Measurements from ENCODE around the gene FXN. TPM values are rescaled to one million over a fixed set of nuclear protein-coding genes. Genes with fewer than 3 reads are reported as not detected.

FXN gene
- polyA plus RNA-seq, 1 of the 3 experiments (the other 2 are of a cell fraction): 15.7 TPM

DNA sequence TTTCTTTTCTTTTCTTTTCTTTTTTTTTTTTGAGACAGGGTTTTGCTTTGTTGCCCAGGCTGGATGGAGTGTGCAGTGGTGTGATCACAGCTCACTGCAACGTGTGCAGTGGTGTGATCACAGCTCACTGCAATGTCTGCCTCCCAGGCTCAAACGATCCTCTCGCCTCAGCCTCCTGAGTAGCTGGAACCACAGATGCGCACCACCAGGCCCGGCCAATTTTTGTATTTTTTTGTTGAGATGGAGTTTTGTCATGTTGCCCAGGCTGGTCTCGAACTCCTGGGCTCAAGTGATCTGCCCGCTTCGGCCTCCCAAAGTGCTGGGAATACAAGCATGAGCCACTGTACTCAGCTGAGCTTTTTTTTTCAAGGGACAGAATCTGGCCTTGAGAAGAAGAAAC lies 101.8 kb downstream of the FXN start:
- H3F3A ChIP-seq (replicated peaks; ENCODE audit: insufficient read depth): no peaks in the 10 kb centered on the region
- DNase-seq: no peak
- TF ChIP-seq RAD21 (IDR thresholded peaks at IDR 0.05; ENCODE audit: low read length) (no peak), GABPA (IDR thresholded peaks at IDR 0.05; ENCODE audit: low read depth) (no peak), ELF1 (IDR thresholded peaks at IDR 0.05) (no peak), JUND (IDR thresholded peaks at IDR 0.05) (no peak), TCF12 (IDR thresholded peaks at IDR 0.05) (no peak)
- TF ChIP-seq, protein P1, sequence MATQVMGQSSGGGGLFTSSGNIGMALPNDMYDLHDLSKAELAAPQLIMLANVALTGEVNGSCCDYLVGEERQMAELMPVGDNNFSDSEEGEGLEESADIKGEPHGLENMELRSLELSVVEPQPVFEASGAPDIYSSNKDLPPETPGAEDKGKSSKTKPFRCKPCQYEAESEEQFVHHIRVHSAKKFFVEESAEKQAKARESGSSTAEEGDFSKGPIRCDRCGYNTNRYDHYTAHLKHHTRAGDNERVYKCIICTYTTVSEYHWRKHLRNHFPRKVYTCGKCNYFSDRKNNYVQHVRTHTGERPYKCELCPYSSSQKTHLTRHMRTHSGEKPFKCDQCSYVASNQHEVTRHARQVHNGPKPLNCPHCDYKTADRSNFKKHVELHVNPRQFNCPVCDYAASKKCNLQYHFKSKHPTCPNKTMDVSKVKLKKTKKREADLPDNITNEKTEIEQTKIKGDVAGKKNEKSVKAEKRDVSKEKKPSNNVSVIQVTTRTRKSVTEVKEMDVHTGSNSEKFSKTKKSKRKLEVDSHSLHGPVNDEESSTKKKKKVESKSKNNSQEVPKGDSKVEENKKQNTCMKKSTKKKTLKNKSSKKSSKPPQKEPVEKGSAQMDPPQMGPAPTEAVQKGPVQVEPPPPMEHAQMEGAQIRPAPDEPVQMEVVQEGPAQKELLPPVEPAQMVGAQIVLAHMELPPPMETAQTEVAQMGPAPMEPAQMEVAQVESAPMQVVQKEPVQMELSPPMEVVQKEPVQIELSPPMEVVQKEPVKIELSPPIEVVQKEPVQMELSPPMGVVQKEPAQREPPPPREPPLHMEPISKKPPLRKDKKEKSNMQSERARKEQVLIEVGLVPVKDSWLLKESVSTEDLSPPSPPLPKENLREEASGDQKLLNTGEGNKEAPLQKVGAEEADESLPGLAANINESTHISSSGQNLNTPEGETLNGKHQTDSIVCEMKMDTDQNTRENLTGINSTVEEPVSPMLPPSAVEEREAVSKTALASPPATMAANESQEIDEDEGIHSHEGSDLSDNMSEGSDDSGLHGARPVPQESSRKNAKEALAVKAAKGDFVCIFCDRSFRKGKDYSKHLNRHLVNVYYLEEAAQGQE (IDR thresholded peaks at IDR 0.05; ENCODE audit: low read depth, low read length): no peak
- TF ChIP-seq, protein P2, sequence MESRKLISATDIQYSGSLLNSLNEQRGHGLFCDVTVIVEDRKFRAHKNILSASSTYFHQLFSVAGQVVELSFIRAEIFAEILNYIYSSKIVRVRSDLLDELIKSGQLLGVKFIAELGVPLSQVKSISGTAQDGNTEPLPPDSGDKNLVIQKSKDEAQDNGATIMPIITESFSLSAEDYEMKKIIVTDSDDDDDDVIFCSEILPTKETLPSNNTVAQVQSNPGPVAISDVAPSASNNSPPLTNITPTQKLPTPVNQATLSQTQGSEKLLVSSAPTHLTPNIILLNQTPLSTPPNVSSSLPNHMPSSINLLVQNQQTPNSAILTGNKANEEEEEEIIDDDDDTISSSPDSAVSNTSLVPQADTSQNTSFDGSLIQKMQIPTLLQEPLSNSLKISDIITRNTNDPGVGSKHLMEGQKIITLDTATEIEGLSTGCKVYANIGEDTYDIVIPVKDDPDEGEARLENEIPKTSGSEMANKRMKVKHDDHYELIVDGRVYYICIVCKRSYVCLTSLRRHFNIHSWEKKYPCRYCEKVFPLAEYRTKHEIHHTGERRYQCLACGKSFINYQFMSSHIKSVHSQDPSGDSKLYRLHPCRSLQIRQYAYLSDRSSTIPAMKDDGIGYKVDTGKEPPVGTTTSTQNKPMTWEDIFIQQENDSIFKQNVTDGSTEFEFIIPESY (IDR thresholded peaks at IDR 0.05; ENCODE audit: borderline replicate concordance, low read depth): no peak
- no peak overlapping the region for H3K4me3 ChIP-seq (ENCODE audit: low read depth in 2 of 2, low read length in 1 of 2)
- no peaks in the 10 kb centered on the region for H3K9me3 ChIP-seq
- no peak overlapping the region for H2AFZ ChIP-seq (ENCODE audit: low read depth)
- H3K4me2 ChIP-seq: no peak overlapping the region
- H4K20me1 ChIP-seq (ENCODE audit: insufficient read depth): no peaks in the 10 kb centered on the region
- H3K4me1 ChIP-seq (ENCODE audit: control insufficient read depth in 1 of 2, insufficient read depth in 2 of 2, low read depth in 1 of 2, low read length in 1 of 2): no peaks in the 10 kb centered on the region; a peak in 1 of 4 replicates
- no peaks in the 10 kb centered on the region for H3K36me3 ChIP-seq (replicated peaks in 1 of 2; ENCODE audit: control insufficient read depth in 1 of 2, insufficient read depth in 2 of 2, low read length in 1 of 2)
- POLR2A ChIA-PET: no interaction called here
- 95% methylated on average over 8 of the region's 8 CpGs for WGBS (ENCODE audit: low lambda C conversion rate)
- H3K27ac ChIP-seq (ENCODE audit: low read depth in 2 of 2, low read length in 1 of 2): no peak overlapping the region
- no peaks in the 10 kb centered on the region for H3K9me2 ChIP-seq
- H3K27me3 ChIP-seq (ENCODE audit: insufficient read depth): no peaks in the 10 kb centered on the region
- CTCF ChIA-PET: interaction anchor here (2.2 kb wide), 1 partner anchor 15 kb away, joined by 6 read pairs; no protein-coding TSS in a partner anchor
- no peaks in the 10 kb centered on the region for H3K79me2 ChIP-seq (ENCODE audit: insufficient read depth)
- no peak overlapping the region for H3K9ac ChIP-seq

DNA sequence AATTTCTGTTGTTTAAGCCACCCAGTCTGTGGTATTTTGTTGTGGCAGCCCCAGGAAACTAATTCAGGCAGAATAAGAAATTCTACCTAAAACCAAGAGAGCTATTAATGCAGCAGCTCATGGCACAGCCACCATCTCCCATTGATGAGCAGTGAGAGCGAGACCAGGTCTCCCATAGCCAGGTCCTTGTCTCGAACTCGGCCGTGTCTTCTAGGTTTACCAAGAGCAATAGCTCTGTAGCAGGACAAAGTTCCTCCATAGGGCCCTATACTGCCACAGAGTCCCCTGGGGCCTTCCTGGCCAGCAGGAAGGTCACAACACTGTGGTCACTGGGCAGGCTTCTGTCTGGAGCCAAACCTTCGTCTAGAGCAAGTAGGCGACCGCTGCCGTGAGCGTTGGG lies 104.0 kb downstream of the FXN start:
- Histone ChIP-seq H3K4me3 (ENCODE audit: low read depth in 2 of 2, low read length in 1 of 2) (no peak overlapping the region), H3K4me2 (no peak overlapping the region), H3K4me1 (ENCODE audit: control insufficient read depth in 1 of 2, insufficient read depth in 2 of 2, low read depth in 1 of 2, low read length in 1 of 2) (peaks cover 0 to 5% of the 10 kb centered on the region in 2 experiments; a peak in 2 of 4 replicates), H3K9me3 (no peaks in the 10 kb centered on the region), H3K9me2 (no peaks in the 10 kb centered on the region), H3K79me2 (ENCODE audit: insufficient read depth) (no peaks in the 10 kb centered on the region), H3K27ac (ENCODE audit: low read depth in 2 of 2, low read length in 1 of 2) (no peak overlapping the region), H2AFZ (ENCODE audit: low read depth) (no peak overlapping the region), H3K9ac (no peak overlapping the region), H3F3A (replicated peaks; ENCODE audit: insufficient read depth) (no peaks in the 10 kb centered on the region), H3K36me3 (replicated peaks in 1 of 2; ENCODE audit: control insufficient read depth in 1 of 2, insufficient read depth in 2 of 2, low read length in 1 of 2) (no peaks in the 10 kb centered on the region), H4K20me1 (ENCODE audit: insufficient read depth) (no peaks in the 10 kb centered on the region), H3K27me3 (ENCODE audit: insufficient read depth) (no peaks in the 10 kb centered on the region)
- TF ChIP-seq, protein P3, sequence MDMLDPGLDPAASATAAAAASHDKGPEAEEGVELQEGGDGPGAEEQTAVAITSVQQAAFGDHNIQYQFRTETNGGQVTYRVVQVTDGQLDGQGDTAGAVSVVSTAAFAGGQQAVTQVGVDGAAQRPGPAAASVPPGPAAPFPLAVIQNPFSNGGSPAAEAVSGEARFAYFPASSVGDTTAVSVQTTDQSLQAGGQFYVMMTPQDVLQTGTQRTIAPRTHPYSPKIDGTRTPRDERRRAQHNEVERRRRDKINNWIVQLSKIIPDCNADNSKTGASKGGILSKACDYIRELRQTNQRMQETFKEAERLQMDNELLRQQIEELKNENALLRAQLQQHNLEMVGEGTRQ (IDR thresholded peaks at IDR 0.05; ENCODE audit: borderline replicate concordance, low read depth, low read length): no peak
- TF ChIP-seq FOSL2 (IDR thresholded peaks at IDR 0.05; ENCODE audit: borderline replicate concordance, low read depth) (no peak), EP300 (IDR thresholded peaks at IDR 0.05; ENCODE audit: borderline replicate concordance in 1 of 2, low read depth in 1 of 2, low read length in 1 of 2) (no peak), TEAD4 (IDR thresholded peaks at IDR 0.05; ENCODE audit: borderline replicate concordance, insufficient read depth) (no peak), FOXM1 (IDR thresholded peaks at IDR 0.05; ENCODE audit: low read depth) (no peak), MXI1 (IDR thresholded peaks at IDR 0.05; ENCODE audit: low read depth, low read length) (no peak)
- TF ChIP-seq, protein P4, sequence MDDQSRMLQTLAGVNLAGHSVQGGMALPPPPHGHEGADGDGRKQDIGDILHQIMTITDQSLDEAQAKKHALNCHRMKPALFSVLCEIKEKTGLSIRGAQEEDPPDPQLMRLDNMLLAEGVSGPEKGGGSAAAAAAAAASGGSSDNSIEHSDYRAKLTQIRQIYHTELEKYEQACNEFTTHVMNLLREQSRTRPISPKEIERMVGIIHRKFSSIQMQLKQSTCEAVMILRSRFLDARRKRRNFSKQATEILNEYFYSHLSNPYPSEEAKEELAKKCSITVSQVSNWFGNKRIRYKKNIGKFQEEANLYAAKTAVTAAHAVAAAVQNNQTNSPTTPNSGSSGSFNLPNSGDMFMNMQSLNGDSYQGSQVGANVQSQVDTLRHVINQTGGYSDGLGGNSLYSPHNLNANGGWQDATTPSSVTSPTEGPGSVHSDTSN (IDR thresholded peaks at IDR 0.05): no peak
- no peak for DNase-seq
- ChIA-PET CTCF (interaction anchor here (0.7 to 1.2 kb wide), 2 partner anchors 20 to 54 kb away, joined by 3 read pairs; no protein-coding TSS in a partner anchor), POLR2A (no interaction called here)
- 86% methylated on average over 9 of the region's 9 CpGs for WGBS (ENCODE audit: low lambda C conversion rate)
